Activated CD4-positive, alpha-beta T cell treated with anti-CD3 and anti-CD28 coated beads, Interleukin-2, amount 10 ng/mL, durations not matched to agents 24 days and 14 days (primary cell): ENCODE measurements around the gene GFAP. TPM values are rescaled to one million over a fixed set of nuclear protein-coding genes. Genes with fewer than 3 reads are reported as not detected.

Source experiments
- DNase-seq: peaks from one replicate; pipeline ENCODE4 v3.0.0; 2022
- H3K27ac Mint-ChIP-seq: one replicate; pipeline ENCODE4 v1.8.0; 2022; ENCODE audit warnings: mild to moderate bottlenecking, mixed read lengths
- H3K27me3 Mint-ChIP-seq: one replicate; pipeline ENCODE4 v1.8.0; 2022; ENCODE audit warnings: mixed read lengths
- H3K36me3 Mint-ChIP-seq: one replicate; pipeline ENCODE4 v1.8.0; 2022; ENCODE audit warnings: low read depth, mild to moderate bottlenecking, mixed read lengths
- H3K4me1 Mint-ChIP-seq: one replicate; pipeline ENCODE4 v1.8.0; 2021; ENCODE audit warnings: mixed read lengths
- H3K4me3 Mint-ChIP-seq: one replicate; pipeline ENCODE4 v1.8.0; 2022; ENCODE audit warnings: mild to moderate bottlenecking, moderate library complexity, mixed read lengths
- H3K9me3 Mint-ChIP-seq: one replicate; pipeline ENCODE4 v1.8.0; 2021; ENCODE audit warnings: mixed read lengths
- intact Hi-C: fragments of 100-400 bp; cut with micrococcal nuclease; formaldehyde crosslinking; loops from one replicate; pipeline ENCODE4 v1.15.1; 2023
- total RNA-seq: library from RNA; stranded (reverse); gene quantifications from 2 replicates; pipeline ENCODE4 v1.2.3, GENCODE V29; 2022

The GFAP gene
- total RNA-seq, 1 donor from 2014 or later, result not detected

- H3K27me3 Mint-ChIP-seq, result no peaks in the 10 kb centered on the region
- no peaks in the 10 kb centered on the region for H3K9me3 Mint-ChIP-seq
- no peaks in the 10 kb centered on the region for H3K4me1 Mint-ChIP-seq
- intact Hi-C loops, result loop anchor here (1.0 kb wide), 2 partner anchors 86 to 90 kb away; no protein-coding TSS in a partner anchor
- H3K36me3 Mint-ChIP-seq, result peaks cover 59% of the 10 kb centered on the region
- no peak for DNase-seq
- no peak overlapping the region for H3K27ac Mint-ChIP-seq
- H3K4me3 Mint-ChIP-seq, result no peak overlapping the region
Observed at GRCh38 chr17:44864831-44865230, 50.5 kb downstream of the GFAP start.

GRCh38 chr17:44863061-44863918 lies 52.0 kb downstream of the GFAP start:
- no peak for DNase-seq
- intact Hi-C loops, result no loop called here
- Mint-ChIP-seq H3K4me1 (no peaks in the 10 kb centered on the region), H3K9me3 (no peaks in the 10 kb centered on the region), H3K4me3 (no peak overlapping the region), H3K27ac (no peak overlapping the region), H3K27me3 (no peaks in the 10 kb centered on the region), H3K36me3 (peaks cover 58% of the 10 kb centered on the region)

GRCh38 chr17:44862278-44862914 lies 52.9 kb downstream of the GFAP start:
- Mint-ChIP-seq H3K4me3 (no peak overlapping the region), H3K27me3 (no peaks in the 10 kb centered on the region), H3K36me3 (peaks cover 54% of the 10 kb centered on the region), H3K9me3 (no peaks in the 10 kb centered on the region), H3K4me1 (no peaks in the 10 kb centered on the region), H3K27ac (no peak overlapping the region)
- intact Hi-C loops, result no loop called here
- no peak for DNase-seq

- Mint-ChIP-seq H3K4me3 (no peak overlapping the region), H3K36me3 (peaks cover 68% of the 10 kb centered on the region), H3K27me3 (no peaks in the 10 kb centered on the region), H3K27ac (no peak overlapping the region), H3K4me1 (no peaks in the 10 kb centered on the region), H3K9me3 (no peaks in the 10 kb centered on the region)
- intact Hi-C loops, result no loop called here
- no peak for DNase-seq
Observed at GRCh38 chr17:44859701-44860100, 55.6 kb downstream of the GFAP start.

- Mint-ChIP-seq H3K4me3 (no peak overlapping the region), H3K9me3 (no peaks in the 10 kb centered on the region), H3K4me1 (no peaks in the 10 kb centered on the region), H3K27me3 (no peaks in the 10 kb centered on the region), H3K27ac (no peak overlapping the region), H3K36me3 (peaks cover 70% of the 10 kb centered on the region)
- no peak for DNase-seq
- intact Hi-C loops, result no loop called here
Observed at GRCh38 chr17:44854192-44854591, 61.1 kb downstream of the GFAP start.

Other genes starting within 250 kb of the GFAP start
- gene CCDC43, start 225.7 kb downstream of the GFAP start, total RNA-seq, result 42.7 and 43.9 TPM in 2 replicates
- gene DBF4B, start 206.8 kb downstream of the GFAP start, total RNA-seq, result 25.2 and 25.7 TPM in 2 replicates
- 0.12 TPM in 2 replicates for gene ADAM11, start 156.5 kb downstream of the GFAP start, total RNA-seq
- gene GJC1, start 85.2 kb downstream of the GFAP start, total RNA-seq, result 6.1 and 7.5 TPM in 2 replicates
- not detected in 2 replicates for gene HIGD1B, start 67.6 kb downstream of the GFAP start, total RNA-seq
- 244 and 262 TPM in 2 replicates for gene EFTUD2, start 16.1 kb downstream of the GFAP start, total RNA-seq
- gene KIF18B, start 32.3 kb upstream of the GFAP start, total RNA-seq, result 42.1 and 42.7 TPM in 2 replicates
- gene C1QL1, start 52.8 kb upstream of the GFAP start, total RNA-seq, result 0.21 and 0.42 TPM in 2 replicates
- gene DCAKD, start 136.1 kb upstream of the GFAP start, total RNA-seq, result 24.6 and 25.4 TPM in 2 replicates
- 176 and 182 TPM in 2 replicates for gene NMT1, start 145.8 kb upstream of the GFAP start, total RNA-seq
- gene PLCD3, start 217.0 kb upstream of the GFAP start, total RNA-seq, result 4.9 and 5.8 TPM in 2 replicates
- gene ACBD4, start 220.2 kb upstream of the GFAP start, total RNA-seq, result 13.5 and 14.7 TPM in 2 replicates
- gene HEXIM1, start 233.0 kb upstream of the GFAP start, total RNA-seq, result 47.3 and 48.0 TPM in 2 replicates
- 6.7 and 7.0 TPM in 2 replicates for gene HEXIM2, start 246.4 kb upstream of the GFAP start, total RNA-seq